ENCODE measurements around the gene CCNI2. TPM values are rescaled to one million over a fixed set of nuclear protein-coding genes. Genes with fewer than 3 reads are reported as not detected.

Gene CCNI2
- total RNA-seq, 1 donor: 1.2 TPM

- DNase-seq (ENCODE audit: low read depth): no peak
- H3K4me3 ChIP-seq (ENCODE audit: low read depth, low read length): no peak overlapping the region
- no peak for TF ChIP-seq CTCF (IDR thresholded peaks at IDR 0.05; ENCODE audit: insufficient read depth, low read length)
Observed at GRCh38 chr5:132749506-132749905, 2.3 kb downstream of the CCNI2 start.

GRCh38 chr5:132750471-132751230, 3.4 kb downstream of the CCNI2 start:
- no peak overlapping the region for H3K4me3 ChIP-seq (ENCODE audit: low read depth, low read length)
- TF ChIP-seq CTCF (IDR thresholded peaks at IDR 0.05; ENCODE audit: insufficient read depth, low read length): no peak
- DNase-seq (ENCODE audit: low read depth): no peak

GRCh38 chr5:132751444-132751843, 4.2 kb downstream of the CCNI2 start:
- peak; percentile 98 for DNase-seq (ENCODE audit: low read depth)
- TF ChIP-seq CTCF (IDR thresholded peaks at IDR 0.05; ENCODE audit: insufficient read depth, low read length): no peak
- no peak overlapping the region for H3K4me3 ChIP-seq (ENCODE audit: low read depth, low read length)

GRCh38 chr5:132751971-132752580, 4.8 kb downstream of the CCNI2 start:
- DNase-seq (ENCODE audit: low read depth): no peak
- no peak for TF ChIP-seq CTCF (IDR thresholded peaks at IDR 0.05; ENCODE audit: insufficient read depth, low read length)
- H3K4me3 ChIP-seq (ENCODE audit: low read depth, low read length): no peak overlapping the region

GRCh38 chr5:132752581-132753125, 5.4 kb downstream of the CCNI2 start:
- no peak overlapping the region for H3K4me3 ChIP-seq (ENCODE audit: low read depth, low read length)
- TF ChIP-seq CTCF (IDR thresholded peaks at IDR 0.05; ENCODE audit: insufficient read depth, low read length): no peak
- DNase-seq (ENCODE audit: low read depth): no peak

GRCh38 chr5:132753135-132753987, 6.1 kb downstream of the CCNI2 start:
- DNase-seq (ENCODE audit: low read depth): no peak
- H3K4me3 ChIP-seq (ENCODE audit: low read depth, low read length): no peak overlapping the region

More at GRCh38 chr5:132753135-132753987, 6.1 kb downstream of the CCNI2 start:
- peak; percentile 19 for TF ChIP-seq CTCF (IDR thresholded peaks at IDR 0.05; ENCODE audit: insufficient read depth, low read length)
